Measurements from ENCODE around the gene KCNH1. TPM values are rescaled to one million over a fixed set of nuclear protein-coding genes. Genes with fewer than 3 reads are reported as not detected.
"Not testable (repeated sequence)": the region's sequence is repeated elsewhere in the genome, so short reads cannot be mapped to it uniquely, and the experiment has no call there.

The KCNH1 gene
- total and polyA plus RNA-seq, 2 of the 4 experiments (the other 2 are of a cell fraction): 0.27 to 0.54 TPM

GRCh38 chr1:210661520-210661919 lies 472.4 kb downstream of the KCNH1 start:
- H3K4ac ChIP-seq (ENCODE audit: low read depth, low read length); dilution Hi-C loops (cut with HindIII; ENCODE audit: low sequenced_read_pairs, unreplicated experiment); H3K27me3 ChIP-seq (ENCODE audit: control insufficient read depth, insufficient read depth, low read length); H4K91ac ChIP-seq (ENCODE audit: insufficient read depth, low read depth, low read length); H3K9me1 ChIP-seq (ENCODE audit: insufficient read depth, low read length); H2BK20ac ChIP-seq (ENCODE audit: low read depth, low read length); H2BK5ac ChIP-seq (ENCODE audit: low read depth, low read length, poor library complexity, severe bottlenecking); H3K56ac ChIP-seq (ENCODE audit: extremely low read depth, insufficient read depth, low read length); H4K8ac ChIP-seq (ENCODE audit: low read depth in 2 of 2, low read length in 2 of 2); H3K9ac ChIP-seq (ENCODE audit: low read depth, low read length); H3K14ac ChIP-seq (replicated peaks; ENCODE audit: low read depth, low read length); BruUV-seq (replicated peaks); CTCF ChIA-PET; H3K9me3 ChIP-seq (ENCODE audit: control insufficient read depth, insufficient read depth, low read length); H3K4me1 ChIP-seq (ENCODE audit: control insufficient read depth, insufficient read depth, low read length); ATAC-seq (ENCODE audit: low read depth); H2BK15ac ChIP-seq (ENCODE audit: low read depth, low read length); H3K36me3 ChIP-seq (ENCODE audit: control insufficient read depth, insufficient read depth, low read length); H3K18ac ChIP-seq (ENCODE audit: low read depth, low read length); H4K5ac ChIP-seq (ENCODE audit: low read depth, low read length); in situ Hi-C loops (cut with MboI; ENCODE audit: low sequenced_read_pairs); H2AK5ac ChIP-seq (ENCODE audit: low read depth, low read length); POLR2A ChIA-PET (ENCODE audit: unreplicated experiment); H4K20me1 ChIP-seq (ENCODE audit: insufficient read depth, low read length); H2BK120ac ChIP-seq (ENCODE audit: low read depth, low read length); H2AK9ac ChIP-seq (replicated peaks; ENCODE audit: low read depth, low read length, poor library complexity); DNase-seq; H2AFZ ChIP-seq (replicated peaks; ENCODE audit: low read length, poor library complexity); H3K79me1 ChIP-seq (ENCODE audit: low read depth in 1 of 2, low read length in 2 of 2); H3K4me2 ChIP-seq (ENCODE audit: low read depth, low read length); H3K23ac ChIP-seq (ENCODE audit: low read depth, low read length); H3K4me3 ChIP-seq (ENCODE audit: insufficient read depth, low read depth, low read length); H3K27ac ChIP-seq (ENCODE audit: insufficient read depth, low read length); intact Hi-C loops (cut with micrococcal nuclease): not testable (repeated sequence)
- no CpG with 5 or more reads among the region's 4 CpGs for WGBS, 2 experiments (ENCODE audit: extremely low coverage in 2 of 2, insufficient read length in 1 of 2)
